Astrocyte of the hippocampus (primary cell): Measurements from ENCODE around the gene CRB2.

Experiments used
- DNase-seq: peaks from one replicate; pipeline ENCODE4 v3.0.0; 2011; ENCODE audit warnings: low read depth, low spot score

Gene CRB2

GRCh38 chr9:123421801-123422455 lies 65.9 kb downstream of the CRB2 start:
- DNase-seq = no peak

GRCh38 chr9:123422635-123423310 lies 66.8 kb downstream of the CRB2 start:
- DNase-seq = no peak

DNA sequence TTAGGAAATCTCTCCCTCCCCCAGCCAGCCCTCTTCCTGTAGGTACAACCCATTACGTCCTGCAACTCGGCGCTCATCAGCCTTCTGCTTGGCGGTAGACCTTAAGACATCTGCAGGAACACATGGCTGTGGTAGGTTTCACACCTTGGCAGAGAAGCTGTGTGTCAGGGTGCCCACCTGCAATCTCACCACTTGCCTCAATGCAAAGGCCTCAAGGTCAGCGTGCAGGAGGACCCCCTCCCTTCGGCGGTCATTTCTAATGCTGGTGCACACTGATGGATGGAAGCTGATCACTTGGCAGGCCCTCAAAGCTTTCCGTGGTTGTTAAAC lies 67.3 kb downstream of the CRB2 start:
- DNase-seq = no peak

DNA sequence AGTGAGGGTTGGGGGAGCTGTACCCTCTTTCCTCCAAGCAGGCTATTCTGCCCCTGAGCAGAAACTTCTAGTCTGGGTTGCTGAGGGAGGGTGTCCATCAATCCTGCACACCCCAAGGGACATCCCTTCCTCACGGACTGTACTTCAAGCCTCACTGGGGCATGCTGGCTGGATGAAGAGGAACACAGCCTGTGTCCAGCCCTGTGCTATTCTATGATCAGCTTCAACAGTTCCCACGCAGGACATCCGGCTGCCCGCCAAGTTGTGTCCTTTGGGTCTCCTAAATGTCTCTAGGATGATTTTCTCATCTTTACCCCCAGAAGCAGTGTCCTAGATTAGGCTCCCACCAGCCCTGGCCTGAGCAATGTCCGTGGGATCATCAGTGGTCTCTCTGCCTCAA lies 68.1 kb downstream of the CRB2 start:
- DNase-seq = no peak

GRCh38 chr9:123424552-123425225 lies 68.7 kb downstream of the CRB2 start:
- no peak for DNase-seq

DNA sequence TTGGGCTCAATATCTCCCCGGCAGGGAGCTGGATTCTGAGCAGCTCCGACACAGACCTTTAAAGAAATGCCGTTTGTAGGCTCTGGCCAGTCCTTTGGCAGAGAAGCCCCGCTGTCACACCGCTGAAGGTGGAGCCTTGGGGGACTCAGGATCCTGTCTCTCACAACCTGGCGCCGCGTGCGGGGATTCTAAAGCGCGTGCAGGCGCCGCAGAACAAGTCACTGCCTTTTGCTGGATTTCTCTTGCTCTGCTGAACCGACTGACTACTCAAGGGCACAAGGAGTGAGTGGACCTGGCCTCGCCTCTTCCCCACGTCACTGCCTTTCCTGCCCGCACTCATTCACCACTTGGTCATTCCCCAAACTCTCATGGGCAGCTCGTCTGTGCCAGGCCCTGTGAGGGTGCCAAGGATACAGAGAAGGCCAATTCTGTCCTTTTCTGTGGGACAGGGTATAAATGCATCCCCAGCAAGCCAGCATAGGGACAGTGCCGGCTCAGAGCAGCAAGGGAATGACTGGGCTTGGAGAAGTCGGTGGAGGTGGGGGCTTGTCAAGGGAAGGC lies 69.3 kb downstream of the CRB2 start:
- DNase-seq = no peak

- DNase-seq = no peak
Observed at GRCh38 chr9:123425836-123426365, 69.9 kb downstream of the CRB2 start.

DNA sequence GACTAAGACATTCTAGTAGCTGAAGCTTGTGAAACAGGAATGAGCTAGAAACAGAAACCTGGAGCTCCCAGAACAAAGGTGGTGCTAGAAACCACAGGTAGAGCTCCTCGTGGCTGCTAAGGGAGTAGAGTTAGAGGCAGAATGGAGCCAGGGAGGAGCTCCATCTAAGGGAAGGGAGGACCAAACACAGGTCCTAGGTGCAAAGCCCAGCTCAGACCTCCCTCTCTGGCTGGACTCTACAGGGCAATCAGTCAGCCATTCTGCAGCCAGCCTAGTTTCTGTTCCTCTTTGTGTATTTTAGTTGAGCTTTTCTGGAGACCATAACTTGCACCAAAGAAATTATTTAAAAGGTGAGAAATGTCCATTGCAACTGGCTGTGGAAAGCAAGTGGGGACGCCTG lies 70.4 kb downstream of the CRB2 start:
- DNase-seq = no peak
